GM18511 (cell line): ENCODE measurements around the gene TSPAN31.

Experiments
- ATAC-seq: cut with Tn5 transposase; IDR thresholded peaks from one replicate; pipeline ENCODE4 v1.9.1; 2021; ENCODE audit warnings: mild to moderate bottlenecking, moderate library complexity; ENCODE audit not compliant: unreplicated experiment

TSPAN31 gene

DNA sequence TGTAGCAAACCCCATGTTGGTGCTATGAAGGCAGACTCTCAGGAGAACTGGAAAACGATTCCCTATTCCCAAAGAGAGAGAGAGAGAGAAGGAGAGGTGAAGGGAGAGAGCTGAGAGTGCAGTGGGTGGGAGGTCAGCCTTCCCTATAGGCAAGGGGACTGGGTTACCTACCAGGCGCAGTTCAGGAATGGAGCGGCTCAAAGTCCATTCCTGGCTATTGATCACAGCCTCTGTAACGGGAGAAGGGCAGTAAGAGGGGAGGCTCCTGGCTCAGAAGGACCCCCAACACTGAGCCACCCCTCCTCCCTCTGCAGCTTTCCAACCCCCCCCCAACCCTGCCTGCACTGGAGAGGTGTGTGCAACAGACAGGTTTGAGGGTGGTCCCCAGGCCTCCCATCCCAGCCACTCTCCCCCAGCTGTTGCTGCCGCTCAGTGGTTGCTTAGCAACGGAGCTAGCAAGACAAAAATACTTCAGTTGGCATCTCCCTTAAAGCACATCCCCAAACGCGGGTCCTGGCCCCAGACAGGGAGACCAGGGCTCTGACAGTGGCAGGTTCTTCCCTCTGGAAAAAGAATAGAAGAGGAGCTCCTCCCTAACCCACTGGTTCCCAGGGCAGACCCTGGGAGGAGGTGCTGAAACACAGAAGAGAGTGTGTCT is 9.5 kb upstream of the TSPAN31 start:
- no peak for ATAC-seq

DNA sequence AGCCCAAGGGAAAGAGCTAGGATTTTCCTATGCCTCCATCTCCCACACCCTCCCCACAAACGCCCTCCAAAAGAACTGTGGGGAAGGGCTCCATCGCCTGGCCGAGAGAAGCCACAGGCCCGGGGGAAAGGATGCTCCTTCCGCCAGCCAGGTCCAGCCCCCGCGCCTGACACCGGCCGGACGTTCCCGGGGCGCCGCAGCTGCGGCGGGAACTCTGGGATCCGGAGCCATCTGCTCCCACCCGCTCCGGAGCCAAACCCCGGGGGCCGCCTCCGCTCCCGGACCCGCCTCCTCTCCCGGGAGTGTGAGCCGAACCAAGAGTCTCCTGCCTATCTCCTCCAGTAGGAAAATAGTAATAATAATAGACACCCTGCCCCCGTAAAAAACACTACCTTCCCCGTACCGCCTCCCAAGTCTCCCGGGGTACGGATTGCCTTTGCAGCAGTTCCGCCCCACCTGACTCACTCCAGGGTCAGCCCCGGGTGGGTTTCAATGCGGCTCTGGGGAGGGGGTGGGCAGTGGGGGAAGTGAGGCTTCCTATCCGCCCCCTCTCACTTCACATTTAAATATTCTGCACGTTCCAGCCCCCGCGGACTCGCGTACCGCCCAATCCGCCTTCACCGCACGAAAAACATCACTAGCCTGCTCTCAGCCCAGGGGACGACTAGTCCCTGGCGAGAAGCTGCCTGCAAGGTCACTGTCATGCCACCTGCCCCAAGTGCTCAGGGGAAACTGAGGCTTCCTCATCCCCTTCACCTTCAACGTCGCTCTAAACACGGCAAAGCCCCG is 8.7 kb upstream of the TSPAN31 start:
- ATAC-seq: no peak

GRCh38 chr12:57736741-57737466 is 7.9 kb upstream of the TSPAN31 start:
- ATAC-seq: no peak

DNA sequence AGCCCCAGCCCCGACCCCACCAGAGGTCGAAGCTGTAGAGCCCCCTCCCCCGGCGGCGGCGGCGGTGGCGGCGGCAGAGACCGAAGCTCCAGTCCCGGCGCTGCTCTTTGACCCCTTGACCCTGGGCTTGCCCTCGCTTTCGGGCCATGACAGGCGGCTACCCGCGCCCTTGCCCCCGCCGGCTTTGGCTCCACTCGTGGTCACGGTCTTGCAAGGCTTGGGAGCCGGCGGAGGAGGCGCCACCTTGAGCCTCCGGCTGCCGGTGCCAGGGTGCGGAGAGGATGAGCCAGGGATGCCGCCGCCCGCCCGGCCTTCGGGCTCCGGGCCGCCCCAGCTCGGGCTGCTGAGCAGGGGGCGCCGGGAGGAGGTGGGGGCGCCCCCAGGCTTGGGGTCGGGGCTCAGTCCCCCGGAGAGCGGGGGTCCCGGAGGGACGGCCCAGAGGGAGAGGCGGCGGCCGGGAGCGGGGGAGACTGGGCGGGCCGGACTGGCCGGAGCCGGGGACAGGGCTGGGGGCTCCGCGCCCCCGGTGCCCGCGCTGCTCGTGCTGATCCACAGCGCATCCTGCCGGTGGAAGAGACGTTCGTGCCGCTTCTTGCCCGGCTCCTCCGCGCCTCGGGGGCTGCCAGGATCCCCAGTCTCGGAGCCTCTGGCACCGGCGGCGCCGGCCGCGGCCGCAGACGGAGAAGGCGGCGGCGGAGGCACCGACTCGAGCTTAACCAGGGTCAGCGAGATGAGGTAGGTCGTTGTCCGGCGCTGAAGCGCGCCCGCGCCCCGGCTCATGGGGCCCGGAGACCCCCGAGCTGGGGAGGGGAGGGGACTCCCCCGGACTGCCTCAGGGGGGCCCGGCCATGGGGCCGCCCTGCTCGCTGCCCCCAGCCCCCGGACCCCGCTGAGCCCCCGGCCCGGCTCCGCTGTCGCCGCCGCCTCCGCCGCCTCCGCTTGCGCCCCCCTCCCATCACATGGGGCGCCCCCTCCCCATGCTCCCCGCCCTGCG is 7.1 kb upstream of the TSPAN31 start:
- ATAC-seq: no peak

DNA sequence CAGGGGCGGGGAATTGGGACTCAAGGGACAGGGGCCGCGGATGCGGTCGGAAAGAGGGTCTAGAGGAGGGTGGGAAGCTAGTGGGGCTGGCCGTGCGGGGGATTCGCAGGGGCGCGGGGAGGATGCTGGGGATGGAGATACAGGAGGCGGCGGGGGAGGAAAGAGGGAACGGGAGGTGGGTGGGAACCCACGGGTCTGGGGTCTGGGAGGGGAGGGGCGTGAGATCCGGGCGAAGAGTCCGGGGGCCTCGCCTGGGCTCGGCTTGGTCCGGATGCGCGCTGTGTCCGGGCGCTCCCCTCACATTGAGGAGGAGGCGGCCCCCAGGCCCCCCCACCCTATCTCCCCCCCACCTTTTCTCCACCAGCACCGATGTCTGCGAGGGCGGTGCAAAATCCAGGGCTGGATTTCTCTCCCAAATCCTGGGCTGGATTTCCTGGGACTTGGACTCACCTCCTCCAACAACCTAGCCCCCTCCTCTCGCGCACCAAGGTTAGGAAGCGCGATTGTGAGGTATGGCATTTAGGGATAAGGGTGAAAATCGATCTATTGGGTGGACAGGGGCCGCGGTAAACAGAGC is 6.1 kb upstream of the TSPAN31 start, which contains the start of gene AGAP2:
Gene AGAP2 (minus strand): TSS at position 82 of the 577 bp plus-strand sequence. CDS start 496 bp downstream, outside the sequence.
- ATAC-seq: no peak

DNA sequence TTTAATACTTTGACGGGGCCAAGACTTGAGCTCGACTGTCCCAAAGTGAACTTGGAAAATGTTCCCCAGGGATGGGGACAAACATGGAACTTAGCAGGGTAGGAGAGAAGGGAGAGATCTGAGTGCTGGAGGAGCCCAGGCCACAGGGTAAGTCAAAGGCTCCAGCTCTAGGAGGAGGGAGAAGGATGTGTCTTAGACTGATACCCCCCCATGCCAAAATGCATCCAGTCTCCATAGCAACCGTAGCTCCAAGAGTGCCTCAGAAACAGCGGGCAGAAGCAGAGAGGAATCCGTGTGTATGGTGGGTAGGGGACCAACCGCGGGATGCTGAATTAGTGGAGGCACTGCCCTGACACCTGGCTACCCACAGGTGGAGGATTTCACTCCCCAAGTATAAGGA is 5.5 kb upstream of the TSPAN31 start:
- ATAC-seq: no peak

DNA sequence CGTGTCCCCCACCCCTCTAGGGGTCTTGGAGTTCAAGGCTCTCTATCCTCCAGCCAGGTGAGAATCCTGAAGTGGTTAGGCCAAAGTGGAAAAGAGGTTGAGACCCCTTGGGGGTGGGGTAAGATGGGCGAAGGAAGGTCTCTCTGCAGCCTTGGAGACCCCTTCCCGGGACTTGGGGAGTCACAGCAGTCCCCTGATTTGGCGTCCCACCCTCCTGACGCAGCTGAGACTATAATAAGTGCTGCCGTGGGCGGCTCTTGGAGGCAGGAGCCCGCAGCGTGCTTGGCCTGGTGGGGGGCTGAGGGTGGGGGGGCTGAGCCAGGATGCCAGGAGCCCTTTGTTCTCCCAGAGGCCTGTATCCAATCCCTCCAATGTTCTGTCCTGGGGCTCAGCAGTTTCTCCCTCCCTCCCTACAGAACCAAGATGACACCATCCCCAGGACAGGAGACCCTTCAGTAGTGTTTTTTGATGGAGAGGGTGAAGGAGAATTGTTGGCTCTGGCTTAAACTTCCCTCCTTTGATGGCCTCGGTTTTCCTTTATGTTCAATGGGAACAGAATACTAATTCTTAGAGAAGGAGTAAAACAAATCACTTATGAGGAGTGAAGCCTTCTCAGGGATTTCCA is 4.8 kb upstream of the TSPAN31 start:
- ATAC-seq: no peak

DNA sequence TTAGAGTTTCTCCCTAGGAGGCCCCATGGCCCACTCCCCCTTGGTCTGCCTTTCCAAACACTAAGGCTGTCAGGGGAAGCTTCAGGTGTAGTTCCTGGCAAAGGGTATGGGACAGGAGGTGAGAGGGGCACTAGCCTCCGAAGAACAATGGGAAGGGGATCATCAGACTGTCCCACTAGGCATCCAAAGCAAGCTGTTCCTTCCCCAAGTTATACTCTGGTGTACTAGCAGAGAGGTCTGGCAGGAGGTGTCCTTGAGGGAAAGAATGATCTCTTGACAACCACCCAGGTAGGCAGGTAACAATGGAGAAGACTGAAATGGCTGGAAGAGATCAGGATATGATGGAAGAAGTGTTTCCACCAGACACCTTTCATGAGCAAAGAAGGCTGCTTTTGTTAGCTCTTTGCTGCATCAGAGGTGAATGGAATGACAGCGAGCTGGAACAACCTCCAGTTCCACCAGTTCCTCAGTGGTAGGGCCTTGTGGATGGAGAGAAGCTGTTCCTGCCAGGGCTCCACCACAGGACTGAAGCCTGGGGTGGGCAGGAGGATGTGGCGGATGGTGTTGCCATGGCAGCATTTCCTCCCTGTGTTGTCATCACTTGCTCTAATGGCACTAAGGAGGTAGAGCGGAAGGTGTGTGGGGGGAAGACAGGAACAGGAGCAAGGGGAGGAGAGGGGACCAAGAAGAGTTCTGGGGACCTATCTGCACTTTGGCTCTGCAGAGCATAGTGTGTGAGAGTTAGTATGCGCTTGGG is 4.0 kb upstream of the TSPAN31 start:
- peak; percentile 47 for ATAC-seq

DNA sequence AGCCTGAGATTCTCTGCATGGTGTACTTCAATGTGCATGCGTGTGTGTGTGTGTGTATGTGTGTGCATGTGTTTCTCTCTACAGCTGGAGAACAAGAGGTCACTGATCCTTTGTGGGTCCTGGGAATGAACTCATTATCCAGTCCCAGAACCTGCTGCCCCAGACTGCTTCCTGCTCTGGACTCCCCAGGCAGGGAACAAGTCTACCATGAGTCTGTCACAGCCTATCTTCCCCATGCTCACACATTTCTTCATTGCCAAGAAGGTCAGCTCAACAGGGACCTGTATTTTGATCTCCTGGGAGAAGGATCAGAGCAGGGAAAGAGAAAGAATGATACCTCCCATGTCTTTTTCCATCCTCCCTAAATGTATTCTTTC is 3.4 kb upstream of the TSPAN31 start:
- ATAC-seq: no peak

DNA sequence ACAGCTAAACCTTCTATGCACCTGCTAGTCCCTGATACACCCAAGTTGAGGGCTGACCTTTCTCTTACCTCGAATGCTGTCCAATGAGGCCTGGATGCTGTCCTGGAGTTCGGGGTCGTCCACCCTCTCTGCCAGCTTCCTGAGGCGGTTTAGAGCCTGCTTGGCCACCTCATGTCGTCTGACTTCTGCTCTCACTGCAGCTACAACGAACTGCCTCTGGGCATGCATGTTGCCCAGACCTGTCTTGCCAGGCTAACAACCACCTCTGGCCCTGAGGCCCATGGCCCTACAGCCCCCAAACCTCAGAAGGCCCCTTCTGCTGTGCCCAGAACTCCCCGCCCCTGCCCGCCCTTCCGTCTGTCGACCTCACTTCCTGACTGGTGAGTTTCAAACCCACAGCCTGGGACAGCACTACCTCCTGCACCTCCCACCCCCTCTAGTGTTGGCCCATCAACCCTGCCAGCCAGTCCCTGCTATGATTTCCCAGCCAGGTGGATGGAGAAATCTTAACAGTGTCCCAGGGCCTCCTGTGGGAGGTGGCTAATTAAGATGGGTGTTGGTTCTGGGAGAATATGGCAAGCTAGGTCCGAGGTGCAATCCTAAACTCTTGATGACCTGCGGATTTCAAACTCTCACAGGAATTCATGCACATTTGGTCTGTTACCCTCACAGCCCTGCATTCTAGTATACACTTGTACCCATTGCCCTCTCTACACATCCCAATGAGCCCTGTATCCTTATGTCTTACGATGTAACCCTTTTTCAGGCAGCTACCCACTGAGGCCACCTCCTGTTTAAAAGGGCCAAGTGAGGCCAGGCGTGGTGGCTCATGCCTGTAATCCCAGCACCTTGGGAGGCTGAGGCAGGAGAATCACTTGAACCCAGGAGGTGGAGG is 2.7 kb upstream of the TSPAN31 start:
- ATAC-seq: peak; percentile 66

DNA sequence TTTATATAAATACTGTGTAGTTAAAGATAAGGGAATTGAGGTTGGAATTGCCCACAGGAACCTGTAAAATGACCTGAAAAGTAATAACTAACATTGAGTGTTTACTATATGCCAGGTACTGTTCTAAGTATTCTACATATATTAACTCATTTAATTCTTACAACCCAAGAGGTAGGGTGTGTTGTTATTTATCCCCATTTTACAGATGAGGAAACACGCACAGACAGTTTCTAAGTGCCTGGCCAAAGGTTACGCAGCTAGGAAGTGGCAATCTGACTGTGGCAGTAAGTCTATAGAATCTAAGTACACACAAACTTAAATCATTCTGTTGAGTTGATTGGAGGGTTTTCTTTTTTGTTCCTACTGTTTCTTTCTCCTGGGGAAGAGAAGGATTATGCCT is 1.1 kb upstream of the TSPAN31 start:
- no peak for ATAC-seq

- peak; percentile 43 for ATAC-seq
Measured at GRCh38 chr12:57744194-57744776, 554 bp upstream of the TSPAN31 start.

GRCh38 chr12:57745485-57745881 is 644 bp downstream of the TSPAN31 start:
- ATAC-seq: no peak

GRCh38 chr12:57746025-57746424 is 1.2 kb downstream of the TSPAN31 start:
- no peak for ATAC-seq

DNA sequence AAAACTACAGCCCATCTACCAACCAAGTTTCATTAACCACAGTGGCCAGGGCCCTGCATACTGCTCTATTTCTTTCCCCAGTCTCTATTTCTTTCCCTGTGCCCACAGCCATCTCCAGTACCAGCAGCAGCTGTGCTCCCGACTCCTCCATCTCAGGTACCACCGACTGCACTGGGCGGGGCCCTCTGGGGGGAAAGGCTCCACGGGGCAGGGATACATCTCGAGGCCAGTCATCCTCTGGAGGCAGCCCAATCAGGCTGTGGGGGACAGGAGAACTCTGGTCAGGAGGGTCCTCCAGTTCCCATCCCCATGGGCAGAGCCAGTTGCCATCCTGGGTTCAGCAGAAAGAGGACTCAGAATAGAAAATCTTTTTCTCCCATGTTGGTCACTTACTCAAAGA is 4.2 kb downstream of the TSPAN31 start:
- ATAC-seq: no peak

- no peak for ATAC-seq
Measured at GRCh38 chr12:57750561-57751431, 6.0 kb downstream of the TSPAN31 start.

GRCh38 chr12:57751432-57751787 is 6.6 kb downstream of the TSPAN31 start:
- ATAC-seq: no peak
